Measurements from ENCODE around the gene ABCC1.
"Not testable (repeated sequence)": the region's sequence is repeated elsewhere in the genome, so short reads cannot be mapped to it uniquely, and the experiment has no call there.

The ABCC1 gene

GRCh38 chr16:16189842-16190241, 240.4 kb downstream of the ABCC1 start:
- DNase-seq (ENCODE audit: low spot score) = no peak

- DNase-seq (ENCODE audit: low spot score) = no peak
These were observed 241.1 kb downstream of the ABCC1 start for GRCh38 chr16:16190546-16190945.

- DNase-seq (ENCODE audit: low spot score) = not testable (repeated sequence)
These were observed 241.6 kb downstream of the ABCC1 start for GRCh38 chr16:16190966-16191365.

- DNase-seq (ENCODE audit: low spot score) = no peak
These were observed 242.2 kb downstream of the ABCC1 start for GRCh38 chr16:16191493-16192167.

Data from germinal center (tissue), 1 donor.